H1 (cell line): ENCODE data around the gene TMEM163. TPM values are rescaled to one million over a fixed set of nuclear protein-coding genes. Genes with fewer than 3 reads are reported as not detected.

ENCODE experiments used
- CTCF ChIA-PET: fragments of 300-600 bp; sonication (Branson Sonifier 250); formaldehyde crosslinking; loops from one replicate; lab custom pipeline; 2021; ENCODE audit not compliant: partially characterized antibody; lab: Charles Lee
- POLR2A ChIA-PET: fragments of 300-600 bp; sonication (Branson Sonifier 250); formaldehyde crosslinking; loops from one replicate; lab custom pipeline; 2021; ENCODE audit warnings: inconsistent platforms; ENCODE audit not compliant: partially characterized antibody; lab: Charles Lee
- DNase-seq, 2 experiments: peaks; one replicate each; pipeline versions ENCODE4 v3.0.0 to v3.0.0-alpha.2; 2010 to 2022; ENCODE audit warnings: low spot score in 2 of 2, low read depth in 1 of 2, mixed read lengths in 1 of 2
- FAIRE-seq: peaks from 2 replicates; lab custom pipeline; 2011; peaks lifted over from hg19 to GRCh38; lab: Jason Lieb, UNC
- H2AFZ ChIP-seq: 2 replicates; pipeline ENCODE4 v1.8.1; 2012; ENCODE audit warnings: low read length, inconsistent platforms
- H2AK5ac ChIP-seq: 2 replicates; pipeline ENCODE4 v1.6.1; 2013; ENCODE audit warnings: low read depth, low read length
- H2BK120ac ChIP-seq: replicated peaks from 2 replicates; pipeline ENCODE3; 2013; ENCODE audit warnings: low read depth, low read length, inconsistent platforms
- H2BK12ac ChIP-seq: 2 replicates; pipeline ENCODE4 v1.6.1; 2013; ENCODE audit warnings: low read depth, low read length
- H2BK15ac ChIP-seq: 2 replicates; pipeline ENCODE4 v1.6.1; 2013; ENCODE audit warnings: low read length
- H2BK20ac ChIP-seq: 2 replicates; pipeline ENCODE4 v1.6.1; 2013; ENCODE audit warnings: low read length
- H2BK5ac ChIP-seq: 2 replicates; pipeline ENCODE4 v1.6.1; 2013; ENCODE audit warnings: low read depth, low read length
- H3K14ac ChIP-seq: 2 replicates; pipeline ENCODE4 v1.6.1; 2013; ENCODE audit warnings: inconsistent platforms; ENCODE audit not compliant: insufficient read length
- H3K18ac ChIP-seq: 2 replicates; pipeline ENCODE4 v1.6.1; 2013; ENCODE audit warnings: low read length; ENCODE audit errors: extremely low read depth
- H3K23ac ChIP-seq: 2 replicates; pipeline ENCODE4 v1.6.1; 2013; ENCODE audit warnings: inconsistent platforms; ENCODE audit not compliant: insufficient read length
- H3K23me2 ChIP-seq: 2 replicates; pipeline ENCODE4 v1.6.1; 2013; ENCODE audit warnings: low read depth, low read length
- H3K27ac ChIP-seq: 2 replicates; pipeline ENCODE4 v1.6.1; 2011; ENCODE audit warnings: low read depth, low read length, inconsistent platforms
- H3K27me3 ChIP-seq, 4 experiments: replicated peaks in 1 of 4; 1 replicate in 1 of 4; 2 replicates in 3 of 4; pipeline versions ENCODE4 v1.6.1 to v1.8.1; 2011 to 2013; ENCODE audit warnings: low read length in 3 of 4, mild to moderate bottlenecking in 3 of 4, inconsistent platforms in 2 of 4, mixed read lengths in 2 of 4, moderate library complexity in 1 of 4; ENCODE audit not compliant: control insufficient read depth in 3 of 4, insufficient read depth in 3 of 4; ENCODE audit errors: extremely low read depth in 1 of 4
- H3K36me3 ChIP-seq, 4 experiments: 2 replicates each; pipeline versions ENCODE4 v1.6.1 to v1.8.1; 2011 to 2013; ENCODE audit warnings: mild to moderate bottlenecking in 4 of 4, low read length in 3 of 4, moderate library complexity in 2 of 4, control low read depth in 1 of 4, inconsistent platforms in 1 of 4; ENCODE audit not compliant: insufficient read depth in 4 of 4, control insufficient read depth in 2 of 4
- H3K4ac ChIP-seq: replicated peaks from 2 replicates; pipeline ENCODE3; 2013; ENCODE audit warnings: low read length, low read depth, mixed read lengths, inconsistent platforms; ENCODE audit not compliant: insufficient read length
- H3K4me1 ChIP-seq, 4 experiments: replicated peaks in 1 of 4; 1 replicate in 1 of 4; 2 replicates in 3 of 4; pipeline versions ENCODE4 v1.6.1 to v1.8.1; 2011 to 2013; ENCODE audit warnings: low read length in 3 of 4, inconsistent platforms in 2 of 4, mixed read lengths in 1 of 4; ENCODE audit not compliant: insufficient read depth in 4 of 4, control insufficient read depth in 3 of 4
- H3K4me2 ChIP-seq, 2 experiments: 2 replicates each; pipeline versions ENCODE4 v1.6.1 to v1.8.1; 2011 to 2013; ENCODE audit warnings: low read depth in 2 of 2, low read length in 2 of 2, control low read depth in 1 of 2, inconsistent platforms in 1 of 2, mild to moderate bottlenecking in 1 of 2; ENCODE audit not compliant: insufficient read depth in 1 of 2
- H3K4me3 ChIP-seq, 4 experiments: fragments of 200-600, 300-600 bp in 1 of 4; sonication (generic), shearing (Covaris generic), sonication (Bioruptor Twin) in 1 of 4; 2 replicates each; pipeline versions ENCODE4 v1.5.1 to v1.8.1; 2011 to 2016; ENCODE audit warnings: low read length in 4 of 4, low read depth in 3 of 4, control low read depth in 2 of 4, inconsistent platforms in 2 of 4, mild to moderate bottlenecking in 2 of 4, mixed read lengths in 1 of 4, moderate library complexity in 1 of 4; ENCODE audit not compliant: insufficient read depth in 2 of 4; ENCODE audit errors: extremely low read depth in 1 of 4
- H3K56ac ChIP-seq: replicated peaks from 2 replicates; pipeline ENCODE3; 2013; ENCODE audit warnings: low read depth, mild to moderate bottlenecking, mixed read lengths, low read length, inconsistent platforms; ENCODE audit not compliant: insufficient read length
- H3K79me1 ChIP-seq: 2 replicates; pipeline ENCODE4 v1.6.1; 2013; ENCODE audit warnings: low read depth, low read length, control low read depth
- H3K79me2 ChIP-seq, 2 experiments: 2 replicates each; pipeline versions ENCODE4 v1.6.1 to v1.8.1; 2012 to 2013; ENCODE audit warnings: low read length in 2 of 2, mild to moderate bottlenecking in 2 of 2, inconsistent platforms in 1 of 2; ENCODE audit not compliant: insufficient read depth in 2 of 2, control insufficient read depth in 1 of 2
- H3K9ac ChIP-seq, 4 experiments: replicated peaks in 1 of 4; 1 replicate in 1 of 4; 2 replicates in 3 of 4; pipeline versions ENCODE4 v1.6.1 to v1.8.1; 2011 to 2013; ENCODE audit warnings: low read depth in 3 of 4, low read length in 3 of 4, control low read depth in 2 of 4, mild to moderate bottlenecking in 2 of 4, moderate library complexity in 2 of 4, inconsistent platforms in 1 of 4; ENCODE audit errors: extremely low read depth in 1 of 4
- H3K9me3 ChIP-seq, 2 experiments: 2 replicates each; pipeline versions ENCODE4 v1.6.1 to v1.8.1; 2012 to 2013; ENCODE audit warnings: mild to moderate bottlenecking in 2 of 2, moderate library complexity in 2 of 2, control low read depth in 1 of 2, inconsistent platforms in 1 of 2, low read depth in 1 of 2, low read length in 1 of 2, mixed read lengths in 1 of 2; ENCODE audit not compliant: insufficient read depth in 2 of 2
- H4K20me1 ChIP-seq, 2 experiments: replicated peaks in 1 of 2; 2 replicates each; pipeline versions ENCODE3 to v1.8.1; 2011 to 2013; ENCODE audit warnings: inconsistent platforms in 2 of 2, low read length in 2 of 2, mild to moderate bottlenecking in 1 of 2; ENCODE audit not compliant: insufficient read depth in 2 of 2, control insufficient read depth in 1 of 2
- H4K5ac ChIP-seq: 2 replicates; pipeline ENCODE4 v1.6.1; 2013; ENCODE audit warnings: low read length, low read depth, mixed read lengths, inconsistent platforms; ENCODE audit not compliant: insufficient read length
- H4K8ac ChIP-seq: 2 replicates; pipeline ENCODE4 v1.8.0; 2013; ENCODE audit warnings: mild to moderate bottlenecking, moderate library complexity, low read length, inconsistent platforms; ENCODE audit not compliant: insufficient read depth; ENCODE audit errors: extremely low read depth
- H4K91ac ChIP-seq: replicated peaks from 2 replicates; pipeline ENCODE3; 2013; ENCODE audit warnings: low read length, mixed read lengths, inconsistent platforms; ENCODE audit not compliant: insufficient read length
- ASH2L ChIP-seq: fragments of 200-600, 300-600 bp; sonication (generic); IDR thresholded peaks from one replicate; pipeline ENCODE4 v1.7.1; 2017; ENCODE audit warnings: low read length
- ATF2 ChIP-seq: IDR thresholded peaks from 2 replicates; pipeline ENCODE4 v1.6.1; 2012; ENCODE audit warnings: low read length, inconsistent platforms
- BACH1 ChIP-seq: IDR thresholded peaks from 2 replicates; pipeline ENCODE4 v1.6.1; 2012; ENCODE audit warnings: low read length, improper control_type of control experiment
- GTF2F1 ChIP-seq: IDR thresholded peaks from 2 replicates; pipeline ENCODE4 v1.6.1; 2012; ENCODE audit warnings: low read depth, low read length, improper control_type of control experiment, borderline replicate concordance
- HDAC6 ChIP-seq: IDR thresholded peaks from one replicate; pipeline ENCODE4 v1.7.1; 2012; ENCODE audit warnings: low read depth, mild to moderate bottlenecking, inconsistent platforms, low read length, moderate library complexity
- KDM1A ChIP-seq: fragments of 200-600, 300-600 bp; sonication (generic); IDR thresholded peaks from 2 replicates; pipeline ENCODE4 v1.7.1; 2016; ENCODE audit warnings: mild to moderate bottlenecking, low read length, borderline replicate concordance
- PHF8 ChIP-seq: fragments of 200-600 bp; sonication (generic); conservative IDR thresholded peaks from 2 replicates; pipeline ENCODE4 v1.7.1; 2012; ENCODE audit warnings: low read depth, mild to moderate bottlenecking, inconsistent platforms, low read length, moderate library complexity
- POLR2A ChIP-seq, 2 experiments: IDR thresholded peaks; 1 replicate in 1 of 2; 2 replicates in 1 of 2; pipeline ENCODE4 v1.6.1; 2011; ENCODE audit warnings: low read depth in 2 of 2, low read length in 2 of 2, mild to moderate bottlenecking in 2 of 2; ENCODE audit errors: control extremely low read depth in 1 of 2
- SAP30 ChIP-seq: fragments of 300-600 bp; sonication (generic); IDR thresholded peaks from 2 replicates; pipeline ENCODE4 v1.7.1; 2012; ENCODE audit warnings: low read length, moderate library complexity, mild to moderate bottlenecking, inconsistent platforms; ENCODE audit not compliant: insufficient read depth, insufficient replicate concordance
- SP1 ChIP-seq: IDR thresholded peaks from 2 replicates; pipeline ENCODE4 v1.6.1; 2011; ENCODE audit warnings: low read depth, low read length
- TAF1 ChIP-seq: IDR thresholded peaks from 2 replicates; pipeline ENCODE4 v1.6.1; 2011; ENCODE audit warnings: mild to moderate bottlenecking, low read depth, low read length
- TAF7 ChIP-seq: optimal IDR thresholded peaks from 2 replicates; pipeline ENCODE3; 2011; ENCODE audit warnings: low read depth, mild to moderate bottlenecking, inconsistent platforms, low read length, moderate library complexity, borderline replicate concordance
- YY1 ChIP-seq: IDR thresholded peaks from 2 replicates; pipeline ENCODE4 v1.6.1; 2011; ENCODE audit warnings: low read depth, mild to moderate bottlenecking, low read length
- polyA plus RNA-seq, 7 experiments: library from polyadenylated mRNA; depleted of rRNA in 3 of 7; stranded (reverse) in 5 of 7; unstranded in 2 of 7; fragments of >200 nt in 5 of 7; fragments of 200-250 nt in 2 of 7; gene quantifications; 1 replicate in 5 of 7; 2 replicates in 1 of 7; 4 replicates in 1 of 7; pipeline versions ENCODE4 v1.2.1 to v1.2.3, GENCODE V29; 2011 to 2013; ENCODE audit warnings: missing spikeins in 2 of 7, mixed read lengths in 2 of 7
- total RNA-seq: library from RNA; stranded (reverse); fragmentation: NEBNext Ultra II Directional; extraction: Animal tissue kit (Norgen Biotek cat#: 25700); gene quantifications from 2 replicates; pipeline ENCODE4 v1.2.1, GENCODE V29; 2021

Gene TMEM163
- total and polyA plus RNA-seq, 2 of the 8 experiments (the other 6 are each of a cell fraction or from before 2014, with no cell fraction given): 2.8 to 3.2 TPM

- no peak for TF ChIP-seq BACH1
Measured at GRCh38 chr2:134745546-134745945, 26.7 kb upstream of the TMEM163 start (continued).

GRCh38 chr2:134745023-134745422 lies 26.2 kb upstream of the TMEM163 start:
- Histone ChIP-seq H3K9me3 (no peaks in the 10 kb centered on the region), H3K79me1 (no peaks in the 10 kb centered on the region), H3K18ac (no peak overlapping the region), H3K9ac (no peak overlapping the region), H3K36me3 (no peaks in the 10 kb centered on the region), H3K79me2 (no peaks in the 10 kb centered on the region), H3K4me3 (no peak overlapping the region), H2BK12ac (no peak overlapping the region), H3K23ac (no peak overlapping the region), H3K27ac (no peak overlapping the region), H2AFZ (no peak overlapping the region), H2BK15ac (no peak overlapping the region), H4K91ac (no peak overlapping the region), H4K5ac (no peak overlapping the region), H3K23me2 (no peaks in the 10 kb centered on the region; the same call in 1 of the 2 replicates), H3K56ac (no peak overlapping the region), H3K4me1 (no peaks in the 10 kb centered on the region), H4K8ac (no peak overlapping the region), H3K14ac (no peak overlapping the region), H3K27me3 (no peaks in the 10 kb centered on the region), H3K4me2 (no peak overlapping the region), H2BK20ac (no peak overlapping the region), H3K4ac (no peak overlapping the region), H2AK5ac (no peak overlapping the region), H2BK120ac (no peak overlapping the region), H2BK5ac (no peak overlapping the region), H4K20me1 (no peaks in the 10 kb centered on the region)
- ChIA-PET POLR2A (no interaction called here), CTCF (no interaction called here)
- DNase-seq (no peak), FAIRE-seq (no peak)
- no peak for TF ChIP-seq TAF7
- TF ChIP-seq YY1: no peak
- no peak for TF ChIP-seq SP1
- TF ChIP-seq BACH1: no peak
- no peak for TF ChIP-seq ATF2
- TF ChIP-seq PHF8: no peak
- no peak for TF ChIP-seq TAF1
- no peak for TF ChIP-seq GTF2F1
- no peak for TF ChIP-seq POLR2A (IDR thresholded peaks at IDR 0.05; ENCODE audit: control extremely low read depth in 1 of 2, low read depth in 2 of 2, low read length in 2 of 2)
- no peak for TF ChIP-seq KDM1A
- TF ChIP-seq ASH2L: no peak
- no peak for TF ChIP-seq HDAC6
- no peak for TF ChIP-seq SAP30
